Heart left ventricle (tissue), 16 donors: ENCODE data around the gene ACADSB. TPM values are rescaled to one million over a fixed set of nuclear protein-coding genes. Genes with fewer than 3 reads are reported as not detected.

Experiments used
- ATAC-seq, 4 donors: fragments of 200-7000 bp; cut with Tn5 transposase; one replicate each; pipeline ENCODE4 v1.9.1; 2020 to 2022; ENCODE audit warnings: moderate library complexity in 4 of 4, mild to moderate bottlenecking in 3 of 4, moderate number of reproducible peaks in 1 of 4
- DNase-seq, 5 donors: peaks; one replicate each; pipeline ENCODE4 v3.0.0-alpha.2; 2020
- H3K27ac ChIP-seq, 12 donors: fragments of 200-600 bp; sonication (generic) in 4 of 12; one replicate each; pipeline versions ENCODE4 v1.5.0 to v1.8.0; 2016 to 2022; ENCODE audit warnings: mild to moderate bottlenecking in 2 of 12
- H3K27me3 ChIP-seq, 9 donors: fragments of 200-600 bp; sonication (generic) in 2 of 9; one replicate each; pipeline versions ENCODE4 v1.5.1 to v1.8.0; 2016 to 2022; ENCODE audit warnings: mild to moderate bottlenecking in 3 of 9
- H3K36me3 ChIP-seq, 9 donors: fragments of 200-600 bp; sonication (generic) in 2 of 9; one replicate each; pipeline versions ENCODE4 v1.5.0 to v1.8.0; 2018 to 2022; ENCODE audit warnings: mild to moderate bottlenecking in 2 of 9
- H3K4me1 ChIP-seq, 12 donors: fragments of 200-600 bp; sonication (generic) in 4 of 12; one replicate each; pipeline versions ENCODE4 v1.5.0 to v1.8.0; 2016 to 2022; ENCODE audit warnings: mild to moderate bottlenecking in 3 of 12
- H3K4me3 ChIP-seq, 12 donors: fragments of 200-600 bp; sonication (generic) in 4 of 12; one replicate each; pipeline versions ENCODE4 v1.5.0 to v1.8.0; 2017 to 2022; ENCODE audit warnings: mild to moderate bottlenecking in 9 of 12, moderate library complexity in 4 of 12
- H3K9me3 ChIP-seq, 12 donors: fragments of 200-600 bp; sonication (generic) in 4 of 12; one replicate each; pipeline versions ENCODE4 v1.5.0 to v1.8.0; 2016 to 2022; ENCODE audit warnings: mild to moderate bottlenecking in 1 of 12
- POLR2A ChIP-seq, 2 donors: fragments of 450-650 bp; IDR thresholded peaks; one replicate each; pipeline ENCODE4 v1.6.1; 2017; ENCODE audit warnings: antibody characterized with exemption in 2 of 2, mild to moderate bottlenecking in 2 of 2, moderate library complexity in 2 of 2
- WGBS, 4 donors: extraction: QIAGEN DNeasy Blood & Tissue Kit in 2 of 4; methylation state at CpG; one replicate each; pipeline versions ENCODE4 v1.1.5 to v1.1.7; 2013 to 2018; 5-methylcytosine and 5-hydroxymethylcytosine counted together
- intact Hi-C, 10 donors: fragments of 100-400 bp; cut with DNase I; formaldehyde crosslinking; loops; one replicate each; pipeline versions ENCODE4 v1.11.1 to v1.14.2; 2022
- polyA plus RNA-seq, 2 donors: library from polyadenylated mRNA; stranded (reverse); fragments of 200-250 nt; gene quantifications; one replicate each; pipeline ENCODE4 v1.2.3, GENCODE V29; 2013
- total RNA-seq, 9 donors: library from RNA; depleted of rRNA in 2 of 9; stranded (reverse); fragments of >200 nt in 2 of 9; fragmentation: NEBNext Ultra II Directional in 3 of 9; extraction: Animal tissue kit (Norgen Biotek cat#: 25700) in 3 of 9; gene quantifications; one replicate each; pipeline versions ENCODE4 v1.1.0 to v1.2.4, GENCODE V29; 2016 to 2023
- TF ChIP-seq, protein P1 (sequence below), 12 donors: fragments of 200-600 bp; sonication (generic) in 4 of 12; IDR thresholded peaks; one replicate each; pipeline versions ENCODE4 v1.5.0 to v1.8.0; 2018 to 2022; ENCODE audit warnings: antibody characterized with exemption in 12 of 12, mild to moderate bottlenecking in 5 of 12
- donor health status: ischemic (EF 13 %, LVEDD 7.1; RV severe dilation, severe dysfunction).
- donor health status: healthy with polysubstance abuse.
- donor health status: DM: no; HTN: yes; CAD: no.
- donor health status: DM: no; HTN: no; CAD: no.
- donor health status: ischemic (EF 25% LVEDD 6.9; RV normal size, moderate dysfunction).
- donor health status: ischemic (EF 25% LVEDD 5.7; RV mildly dilated, moderate dysfunction).
- donor health status: healthy.
- donor health status: DM: yes; HTN: yes; CAD: no.
- donor health status: ischemic (EF 35%, LVEDD 5.7; RV mildly dilated, moderate dysfunction).
- donor health status: nonischemic (EF 11% LVEDD 7.7; RV severe dilation, severe dysfunction).
- donor health status: DM: yes; HTN: yes; CAD: no.
- donor health status: PGD.
- donor health status: ischemic (EF 29% LVEDD 5.4; RV normal size, mild dysfunction).
- donor health status: nonischemic (EF 23%, LVEDD 6.1; RV moderate dilation, normal function).

ACADSB gene
- total and polyA plus RNA-seq, 11 donors, result 9.6 to 102 (median 53.4) TPM

DNA sequence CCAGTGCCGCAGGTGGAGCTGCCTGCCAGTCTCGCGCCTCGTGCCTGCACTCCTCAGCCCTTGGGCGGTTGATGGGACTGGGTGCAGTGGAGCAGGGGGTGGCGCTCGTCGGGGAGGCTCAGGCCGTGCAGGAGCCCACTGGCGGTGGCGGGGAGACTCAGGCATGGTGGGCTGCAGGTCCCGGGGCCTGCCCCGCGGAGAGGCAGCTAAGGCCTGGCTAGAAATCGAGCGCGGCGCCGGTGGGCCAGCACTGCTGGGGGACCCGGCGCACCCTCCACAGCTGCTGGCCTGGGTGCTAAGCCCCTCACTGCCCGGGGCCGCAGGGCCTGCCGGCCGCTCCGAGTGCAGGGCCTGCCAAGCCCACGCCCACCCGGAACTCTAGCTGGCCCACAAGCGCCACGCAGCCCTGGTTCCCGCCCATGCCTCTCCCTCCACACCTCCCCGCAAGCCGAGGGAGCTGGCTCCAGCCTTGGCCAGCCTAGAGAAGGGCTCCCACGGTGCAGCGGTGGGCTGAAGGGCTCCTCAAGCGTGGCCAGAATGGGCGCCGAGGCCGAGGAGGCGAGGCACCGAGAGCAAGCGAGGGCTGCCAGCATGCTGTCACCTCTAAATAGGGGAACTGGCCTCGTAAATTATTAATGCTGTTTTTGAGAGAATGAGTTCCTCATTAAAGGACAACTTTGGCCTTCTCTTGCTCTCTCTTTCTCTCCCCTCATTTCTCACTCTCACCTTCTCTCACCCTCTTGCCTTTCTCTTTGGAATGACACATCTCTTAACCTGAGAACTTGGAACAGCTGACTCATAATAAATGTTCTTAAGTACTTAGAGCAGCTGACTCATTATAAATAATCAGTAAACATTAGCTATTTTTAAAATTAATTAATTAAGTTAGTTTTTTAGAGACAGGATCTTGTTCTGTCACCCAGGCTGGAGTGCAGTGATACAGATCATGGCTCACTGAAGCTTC, 4.9 kb downstream of the ACADSB start:
- no peaks in the 10 kb centered on the region for H3K36me3 ChIP-seq
- 93 to 96% (median 95%) methylated on average over 22 to 43 of the region's 43 CpGs for WGBS, 4 donors
- intact Hi-C loops, result no loop called here
- peaks cover 0 to 12% (median 7%) of the 10 kb centered on the region in 12 donors for H3K4me1 ChIP-seq
- no peak overlapping the region for H3K4me3 ChIP-seq
- no peak for TF ChIP-seq POLR2A (IDR thresholded peaks at IDR 0.05)
- TF ChIP-seq, protein P1, sequence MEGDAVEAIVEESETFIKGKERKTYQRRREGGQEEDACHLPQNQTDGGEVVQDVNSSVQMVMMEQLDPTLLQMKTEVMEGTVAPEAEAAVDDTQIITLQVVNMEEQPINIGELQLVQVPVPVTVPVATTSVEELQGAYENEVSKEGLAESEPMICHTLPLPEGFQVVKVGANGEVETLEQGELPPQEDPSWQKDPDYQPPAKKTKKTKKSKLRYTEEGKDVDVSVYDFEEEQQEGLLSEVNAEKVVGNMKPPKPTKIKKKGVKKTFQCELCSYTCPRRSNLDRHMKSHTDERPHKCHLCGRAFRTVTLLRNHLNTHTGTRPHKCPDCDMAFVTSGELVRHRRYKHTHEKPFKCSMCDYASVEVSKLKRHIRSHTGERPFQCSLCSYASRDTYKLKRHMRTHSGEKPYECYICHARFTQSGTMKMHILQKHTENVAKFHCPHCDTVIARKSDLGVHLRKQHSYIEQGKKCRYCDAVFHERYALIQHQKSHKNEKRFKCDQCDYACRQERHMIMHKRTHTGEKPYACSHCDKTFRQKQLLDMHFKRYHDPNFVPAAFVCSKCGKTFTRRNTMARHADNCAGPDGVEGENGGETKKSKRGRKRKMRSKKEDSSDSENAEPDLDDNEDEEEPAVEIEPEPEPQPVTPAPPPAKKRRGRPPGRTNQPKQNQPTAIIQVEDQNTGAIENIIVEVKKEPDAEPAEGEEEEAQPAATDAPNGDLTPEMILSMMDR (IDR thresholded peaks at IDR 0.05), result no peak
- DNase-seq (no peak), ATAC-seq (no peak)
- H3K9me3 ChIP-seq, result no peaks in the 10 kb centered on the region
- no peaks in the 10 kb centered on the region for H3K27me3 ChIP-seq
- H3K27ac ChIP-seq, result no peak overlapping the region

- no peak for DNase-seq
- intact Hi-C loops, result no loop called here
- Histone ChIP-seq H3K27ac (no peak overlapping the region), H3K4me3 (no peak overlapping the region), H3K9me3 (no peaks in the 10 kb centered on the region), H3K4me1 (peaks cover 0 to 7% (median 4%) of the 10 kb centered on the region in 12 donors), H3K36me3 (no peaks in the 10 kb centered on the region), H3K27me3 (no peaks in the 10 kb centered on the region)
- ATAC-seq, result no peak
- 96 to 99% (median 97%) methylated on average over 2 of the region's 2 CpGs for WGBS, 4 donors
- no peak for TF ChIP-seq POLR2A (IDR thresholded peaks at IDR 0.05)
- TF ChIP-seq, protein P1 (IDR thresholded peaks at IDR 0.05), result no peak
These were observed 6.0 kb downstream of the ACADSB start for GRCh38 chr10:123014772-123015171.

GRCh38 chr10:123016228-123016627, 7.4 kb downstream of the ACADSB start:
- H3K36me3 ChIP-seq, result no peaks in the 10 kb centered on the region
- ATAC-seq (no peak), DNase-seq (no peak)
- H3K9me3 ChIP-seq, result no peaks in the 10 kb centered on the region
- TF ChIP-seq, protein P1 (IDR thresholded peaks at IDR 0.05), result no peak
- WGBS, 4 donors, result 91 to 97% (median 94%) methylated on average over 4 of the region's 4 CpGs
- no peaks in the 10 kb centered on the region for H3K27me3 ChIP-seq
- H3K4me1 ChIP-seq, result no peaks in the 10 kb centered on the region
- no peak overlapping the region for H3K27ac ChIP-seq
- H3K4me3 ChIP-seq, result no peak overlapping the region
- intact Hi-C loops, result no loop called here

DNA sequence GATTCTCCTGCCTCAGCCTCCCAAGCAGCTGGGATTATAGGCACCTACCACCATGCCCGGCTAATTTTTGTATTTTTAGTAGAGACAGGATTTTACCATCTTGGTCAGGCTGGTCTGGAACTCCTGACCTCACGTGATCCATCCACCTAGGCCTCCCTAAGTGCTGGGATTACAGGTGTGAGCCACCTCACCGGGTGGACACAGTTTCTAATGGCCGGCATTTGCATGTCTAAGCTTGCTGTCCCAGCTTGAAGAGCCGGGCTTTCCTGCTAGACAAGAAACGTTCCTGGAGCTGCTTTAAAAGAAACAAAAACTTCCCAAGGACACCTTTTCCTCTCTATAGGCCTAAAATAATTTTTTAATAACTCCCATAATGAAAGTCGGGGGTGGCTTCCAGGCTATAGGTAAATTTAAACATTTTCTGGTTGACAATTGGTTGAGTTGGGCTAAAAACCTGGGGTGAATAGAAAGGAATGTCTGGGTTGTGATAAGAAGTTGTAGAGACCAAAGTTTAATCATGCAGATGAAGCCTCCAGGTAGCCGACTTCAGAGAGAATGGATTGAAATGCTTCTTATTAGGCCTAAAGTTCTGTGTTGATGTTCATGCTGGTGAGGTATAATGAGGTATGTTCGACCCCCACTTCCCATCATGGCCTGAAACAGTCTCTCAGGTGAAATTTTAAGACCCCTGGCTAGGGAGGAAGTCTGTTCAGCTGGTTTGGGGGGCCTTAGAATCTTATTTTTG, 8.8 kb downstream of the ACADSB start:
- Histone ChIP-seq H3K9me3 (no peaks in the 10 kb centered on the region), H3K27me3 (no peaks in the 10 kb centered on the region), H3K4me3 (no peak overlapping the region), H3K36me3 (no peaks in the 10 kb centered on the region), H3K27ac (no peak overlapping the region), H3K4me1 (peaks cover 0 to 6% (median 0%) of the 10 kb centered on the region in 12 donors)
- intact Hi-C loops, result no loop called here
- no peak for DNase-seq
- ATAC-seq, result no peak
- WGBS, 4 donors, result 70 to 79% (median 75%) methylated on average over 9 of the region's 9 CpGs
- TF ChIP-seq POLR2A (IDR thresholded peaks at IDR 0.05), result no peak
- TF ChIP-seq, protein P1 (IDR thresholded peaks at IDR 0.05), result no peak
